Prostate gland (tissue), 2 donors: ENCODE results near the gene PSMC6.

ENCODE experiments used
- POLR2AphosphoS5 ChIP-seq: sonication (generic); formaldehyde crosslinking; IDR thresholded peaks from one replicate; pipeline ENCODE4 v1.6.1; 2017; ENCODE audit warnings: antibody characterized with exemption
- TF ChIP-seq, protein P1 (sequence below), 4 experiments: fragments of 200-600 bp in 2 of 4; fragments of 450-650 bp in 2 of 4; sonication (generic) in 2 of 4; IDR thresholded peaks; 1 replicate in 3 of 4; 2 replicates in 1 of 4; pipeline ENCODE4 v1.5.1; 2016 to 2019; ENCODE audit warnings: antibody characterized with exemption in 4 of 4, mild to moderate bottlenecking in 2 of 4, moderate library complexity in 2 of 4

- TF ChIP-seq, protein P1, sequence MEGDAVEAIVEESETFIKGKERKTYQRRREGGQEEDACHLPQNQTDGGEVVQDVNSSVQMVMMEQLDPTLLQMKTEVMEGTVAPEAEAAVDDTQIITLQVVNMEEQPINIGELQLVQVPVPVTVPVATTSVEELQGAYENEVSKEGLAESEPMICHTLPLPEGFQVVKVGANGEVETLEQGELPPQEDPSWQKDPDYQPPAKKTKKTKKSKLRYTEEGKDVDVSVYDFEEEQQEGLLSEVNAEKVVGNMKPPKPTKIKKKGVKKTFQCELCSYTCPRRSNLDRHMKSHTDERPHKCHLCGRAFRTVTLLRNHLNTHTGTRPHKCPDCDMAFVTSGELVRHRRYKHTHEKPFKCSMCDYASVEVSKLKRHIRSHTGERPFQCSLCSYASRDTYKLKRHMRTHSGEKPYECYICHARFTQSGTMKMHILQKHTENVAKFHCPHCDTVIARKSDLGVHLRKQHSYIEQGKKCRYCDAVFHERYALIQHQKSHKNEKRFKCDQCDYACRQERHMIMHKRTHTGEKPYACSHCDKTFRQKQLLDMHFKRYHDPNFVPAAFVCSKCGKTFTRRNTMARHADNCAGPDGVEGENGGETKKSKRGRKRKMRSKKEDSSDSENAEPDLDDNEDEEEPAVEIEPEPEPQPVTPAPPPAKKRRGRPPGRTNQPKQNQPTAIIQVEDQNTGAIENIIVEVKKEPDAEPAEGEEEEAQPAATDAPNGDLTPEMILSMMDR (IDR thresholded peaks at IDR 0.05) = no peak
- no peak for TF ChIP-seq POLR2AphosphoS5
Measured at GRCh38 chr14:52769887-52770286, 62.9 kb downstream of the PSMC6 start.
